ENCODE results near the gene PPFIA4.
"Not testable (repeated sequence)": the region's sequence is repeated elsewhere in the genome, so short reads cannot be mapped to it uniquely, and the experiment has no call there.

Gene PPFIA4

GRCh38 chr1:203017692-203018091 is 8.6 kb upstream of the PPFIA4 start:
- DNase-seq: no peak

- DNase-seq: not testable (repeated sequence)
Measured at GRCh38 chr1:203022855-203023254, 3.4 kb upstream of the PPFIA4 start.

GRCh38 chr1:203025686-203026030 is 633 bp upstream of the PPFIA4 start:
- DNase-seq: no peak

- DNase-seq: no peak
Measured at GRCh38 chr1:203026666-203027663, 674 bp downstream of the PPFIA4 start.

- DNase-seq: no peak
Measured at GRCh38 chr1:203028067-203028783, 1.9 kb downstream of the PPFIA4 start.

- no peak for DNase-seq
Measured at GRCh38 chr1:203028784-203029553, 2.7 kb downstream of the PPFIA4 start.

GRCh38 chr1:203031467-203031866 is 5.2 kb downstream of the PPFIA4 start:
- no peak for DNase-seq

GRCh38 chr1:203033287-203033686 is 7.0 kb downstream of the PPFIA4 start:
- DNase-seq: no peak

GRCh38 chr1:203033917-203034316 is 7.6 kb downstream of the PPFIA4 start:
- no peak for DNase-seq

- DNase-seq: no peak
Measured at GRCh38 chr1:203034422-203035110, 8.3 kb downstream of the PPFIA4 start.

GRCh38 chr1:203035111-203036000 is 9.1 kb downstream of the PPFIA4 start:
- DNase-seq: no peak

GRCh38 chr1:203036135-203036534 is 9.8 kb downstream of the PPFIA4 start:
- DNase-seq: no peak

GRCh38 chr1:203036537-203036936 is 10.2 kb downstream of the PPFIA4 start:
- DNase-seq: no peak

- no peak for DNase-seq
Measured at GRCh38 chr1:203037509-203038190, 11.4 kb downstream of the PPFIA4 start.

- no peak for DNase-seq
Measured at GRCh38 chr1:203038217-203038741, 12.0 kb downstream of the PPFIA4 start.

GRCh38 chr1:203038891-203039608 is 12.8 kb downstream of the PPFIA4 start:
- peak; percentile 67 for DNase-seq

- no peak for DNase-seq
Measured at GRCh38 chr1:203039609-203040512, 13.6 kb downstream of the PPFIA4 start.

GRCh38 chr1:203040513-203041275 is 14.4 kb downstream of the PPFIA4 start:
- DNase-seq: no peak
